A549 (cell line): ENCODE measurements around the gene COL15A1. TPM values are rescaled to one million over a fixed set of nuclear protein-coding genes. Genes with fewer than 3 reads are reported as not detected.

Source experiments
- ATAC-seq, 2 experiments: fragments of 200-7000 bp in 1 of 2; fragments of >200 bp in 1 of 2; cut with Nextera tagmentation in 1 of 2; cut with Tn5 transposase in 1 of 2; 3 replicates each; pipeline versions ENCODE4 v1.8.0 to v1.9.1; 2018 to 2020; ENCODE audit warnings: mild to moderate bottlenecking in 1 of 2, moderate library complexity in 1 of 2
- CTCF ChIA-PET: fragments of 300-600 bp; sonication (Branson Sonifier 250); formaldehyde crosslinking; extraction: SDS; loops from one replicate; lab custom pipeline; 2021; ENCODE audit warnings: antibody characterized with exemption, inconsistent platforms; lab: Yijun Ruan, JAX
- POLR2A ChIA-PET: fragments of 350-600 bp; formaldehyde crosslinking; extraction: SDS; loops from one replicate; lab custom pipeline; 2021; ENCODE audit warnings: antibody characterized with exemption, inconsistent platforms; lab: Yijun Ruan, JAX
- DNase-seq, 2 experiments: peaks; one replicate each; pipeline versions ENCODE4 v3.0.0 to v3.0.0-alpha.2; 2011 to 2016; ENCODE audit warnings: low read depth in 1 of 2, low spot score in 1 of 2
- FAIRE-seq: peaks from 2 replicates; lab custom pipeline; 2011; peaks lifted over from hg19 to GRCh38; lab: Jason Lieb, UNC
- H3K27ac ChIP-seq, 2 experiments: fragments of >200 bp; sonication (Bioruptor Twin); formaldehyde crosslinking; 3 replicates each; pipeline ENCODE4 v1.5.1; 2016 to 2017
- H3K4me1 ChIP-seq: fragments of >200 bp; sonication (Bioruptor Twin); formaldehyde crosslinking; 3 replicates; pipeline ENCODE4 v1.6.1; 2016
- H3K4me2 ChIP-seq: fragments of >200 bp; sonication (Bioruptor Twin); formaldehyde crosslinking; 3 replicates; pipeline ENCODE4 v1.6.1; 2016
- H3K4me3 ChIP-seq: fragments of >200 bp; sonication (Bioruptor Twin); formaldehyde crosslinking; 3 replicates; pipeline ENCODE4 v1.5.1; 2016
- H3K9me3 ChIP-seq: fragments of >200 bp; sonication (Bioruptor Twin); formaldehyde crosslinking; 3 replicates; pipeline ENCODE4 v1.6.1; 2016
- CHD2 ChIP-seq: fragments of 150-350 bp; IDR thresholded peaks from 2 replicates; pipeline ENCODE4 v1.6.1; 2014; ENCODE audit warnings: low read length; ENCODE audit not compliant: partially characterized antibody
- CHD4 ChIP-seq: fragments of 200-600 bp; sonication (generic); IDR thresholded peaks from 2 replicates; pipeline ENCODE4 v1.6.1; 2016; ENCODE audit warnings: antibody characterized with exemption, mild to moderate bottlenecking, borderline replicate concordance
- EHF ChIP-seq: fragments of 250-450 bp; sonication (Bioruptor Pico); IDR thresholded peaks from 2 replicates; pipeline ENCODE4 v1.5.0; 2020; ENCODE audit warnings: mild to moderate bottlenecking
- EHMT2 ChIP-seq: fragments of 200-600 bp; sonication (generic); IDR thresholded peaks from 2 replicates; pipeline ENCODE4 v1.6.1; 2016; ENCODE audit warnings: antibody characterized with exemption, low read depth, mild to moderate bottlenecking, moderate library complexity
- ELK1 ChIP-seq: fragments of 150-350 bp; IDR thresholded peaks from 2 replicates; pipeline ENCODE4 v1.6.1; 2014; ENCODE audit warnings: low read depth, mild to moderate bottlenecking, low read length
- EP300 ChIP-seq, 2 experiments: fragments of >200 bp; sonication (Bioruptor Twin); formaldehyde crosslinking; IDR thresholded peaks; 2 replicates in 1 of 2; 3 replicates in 1 of 2; pipeline ENCODE4 v1.6.1; 2016 to 2017
- ESRRA ChIP-seq: fragments of 150-350 bp; IDR thresholded peaks from 2 replicates; pipeline ENCODE4 v1.6.1; 2014; ENCODE audit warnings: mild to moderate bottlenecking, low read length, borderline replicate concordance
- FOSB ChIP-seq: fragments of 250-450 bp; sonication (Bioruptor Pico); IDR thresholded peaks from 2 replicates; pipeline ENCODE4 v1.5.0; 2020; ENCODE audit warnings: mild to moderate bottlenecking, moderate library complexity
- FOXS1 ChIP-seq: fragments of 250-450 bp; sonication (Bioruptor Pico); IDR thresholded peaks from 2 replicates; pipeline ENCODE4 v1.5.0; 2020; ENCODE audit warnings: mild to moderate bottlenecking, moderate library complexity
- GATA3 ChIP-seq: IDR thresholded peaks from 2 replicates; pipeline ENCODE4 v1.6.1; 2012; ENCODE audit warnings: borderline replicate concordance
- HDAC2 ChIP-seq: fragments of 200-600 bp; sonication (generic); IDR thresholded peaks from 2 replicates; pipeline ENCODE4 v1.6.1; 2016
- HEYL ChIP-seq: fragments of 250-450 bp; sonication (Bioruptor Pico); IDR thresholded peaks from 2 replicates; pipeline ENCODE4 v1.8.0; 2021; ENCODE audit warnings: mild to moderate bottlenecking, moderate library complexity
- HOXB13 ChIP-seq: fragments of 250-450 bp; sonication (Bioruptor Pico); IDR thresholded peaks from 2 replicates; pipeline ENCODE4 v1.5.0; 2020; ENCODE audit warnings: low read depth, mild to moderate bottlenecking, moderate library complexity
- KDM5A ChIP-seq: fragments of 200-600 bp; sonication (generic); IDR thresholded peaks from 2 replicates; pipeline ENCODE4 v1.6.1; 2016; ENCODE audit warnings: antibody characterized with exemption, mild to moderate bottlenecking
- MAZ ChIP-seq: fragments of 150-350 bp; IDR thresholded peaks from 2 replicates; pipeline ENCODE4 v1.6.1; 2014; ENCODE audit warnings: antibody characterized with exemption, low read depth, low read length, borderline replicate concordance
- NFE2L2 ChIP-seq: fragments of 150-350 bp; conservative IDR thresholded peaks from 2 replicates; pipeline ENCODE4 v1.6.1; 2014; ENCODE audit warnings: low read length
- NPAS2 ChIP-seq: fragments of 250-450 bp; sonication (Bioruptor Pico); IDR thresholded peaks from 2 replicates; pipeline ENCODE4 v1.8.0; 2022; ENCODE audit warnings: mild to moderate bottlenecking, moderate library complexity, borderline replicate concordance
- POLR2A ChIP-seq: IDR thresholded peaks from 2 replicates; pipeline ENCODE4 v1.6.1; 2012; ENCODE audit warnings: mild to moderate bottlenecking, low read length
- RCOR1 ChIP-seq: fragments of 150-350 bp; IDR thresholded peaks from 2 replicates; pipeline ENCODE4 v1.6.1; 2014; ENCODE audit warnings: antibody characterized with exemption, low read length, low read depth
- REST ChIP-seq: fragments of 200-600 bp; sonication (generic); IDR thresholded peaks from 2 replicates; pipeline ENCODE4 v1.6.1; 2016; ENCODE audit warnings: antibody characterized with exemption, mild to moderate bottlenecking, moderate library complexity
- SMC3 ChIP-seq: fragments of >200 bp; sonication (Bioruptor Twin); formaldehyde crosslinking; IDR thresholded peaks from 3 replicates; pipeline ENCODE4 v1.6.1; 2018; ENCODE audit warnings: inconsistent platforms
- SREBF2 ChIP-seq: fragments of 450-650 bp; IDR thresholded peaks from 2 replicates; pipeline ENCODE4 v1.6.1; 2014; ENCODE audit warnings: mild to moderate bottlenecking, moderate library complexity
- TFCP2L1 ChIP-seq: fragments of 250-450 bp; sonication (Bioruptor Pico); IDR thresholded peaks from 2 replicates; pipeline ENCODE4 v1.5.0; 2021; ENCODE audit warnings: mild to moderate bottlenecking
- TP53 ChIP-seq: fragments of 250-450 bp; sonication (Bioruptor Pico); IDR thresholded peaks from 2 replicates; pipeline ENCODE4 v1.5.0; 2021; ENCODE audit warnings: mild to moderate bottlenecking, moderate library complexity
- ZC3H11A ChIP-seq: fragments of 450-650 bp; IDR thresholded peaks from 2 replicates; pipeline ENCODE4 v1.6.1; 2014; ENCODE audit warnings: antibody characterized with exemption, mild to moderate bottlenecking
- ZFP36 ChIP-seq: fragments of 450-650 bp; IDR thresholded peaks from 2 replicates; pipeline ENCODE4 v1.6.1; 2014; ENCODE audit warnings: borderline replicate concordance; ENCODE audit not compliant: partially characterized antibody
- ZNF302 ChIP-seq: fragments of 250-450 bp; sonication (Bioruptor Pico); IDR thresholded peaks from 2 replicates; pipeline ENCODE4 v1.9.0; 2021; ENCODE audit warnings: inconsistent platforms, mild to moderate bottlenecking, moderate library complexity
- WGBS: methylation state at CpG from one replicate; pipeline ENCODE4 v1.1.6; 2017; ENCODE audit errors: missing lambda C conversion rate; 5-methylcytosine and 5-hydroxymethylcytosine counted together
- polyA plus RNA-seq, 4 experiments: library from polyadenylated mRNA; depleted of rRNA in 3 of 4; stranded (reverse); fragments of >200 nt; fragmentation: RNase III in 1 of 4; extraction: RNeasy Plus Mini Kit Qiagen cat#74134 plus additional on column Dnase treatment in 1 of 4; gene quantifications; 2 replicates in 3 of 4; 3 replicates in 1 of 4; pipeline ENCODE4 v1.2.3, GENCODE V29; 2011 to 2017
- TF ChIP-seq, protein P1 (sequence below): fragments of >200 bp; sonication (Bioruptor Twin); formaldehyde crosslinking; IDR thresholded peaks from 3 replicates; pipeline ENCODE4 v1.6.1; 2016
- TF ChIP-seq, protein P2 (sequence below): IDR thresholded peaks from 2 replicates; pipeline ENCODE4 v1.6.1; 2012; ENCODE audit warnings: low read depth, borderline replicate concordance

Gene COL15A1
- polyA plus RNA-seq, 2 of the 4 experiments (the other 2 are of a cell fraction) = 0.09 to 0.12 TPM

DNA sequence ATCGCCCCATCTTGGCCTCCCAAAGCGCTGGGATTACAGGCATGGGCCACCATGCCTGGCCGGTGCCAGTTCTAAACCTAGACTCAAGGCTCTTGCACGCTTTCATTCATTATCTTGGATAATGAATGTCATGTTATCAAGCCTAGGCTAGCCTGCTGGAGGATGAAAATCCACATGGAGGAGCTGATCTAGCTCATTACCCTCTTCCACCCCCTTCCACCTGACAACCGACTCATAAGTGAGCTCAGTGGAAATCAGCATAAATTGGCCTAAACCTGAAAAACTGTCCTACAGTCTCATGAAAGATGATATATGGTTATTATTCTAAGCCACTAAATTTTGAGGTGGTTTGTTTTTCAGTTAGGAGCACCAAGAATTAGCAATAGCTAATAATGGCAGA, 157.6 kb downstream of the COL15A1 start:
- ChIA-PET CTCF (interaction anchor here (1.1 to 1.6 kb wide), 3 partner anchors 9 to 103 kb away, joined by 3 to 8 read pairs (median 5); no protein-coding TSS in a partner anchor), POLR2A (no interaction called here)
- FAIRE-seq (no peak), ATAC-seq (no peak), DNase-seq (no peak)
- no peak overlapping the region for H3K4me3 ChIP-seq
- no peak overlapping the region for H3K4me2 ChIP-seq
- 0 out of 3 replicates have a peak, but pooled peaks cover 3% of the 10 kb centered on the region for H3K9me3 ChIP-seq
- peaks cover 28% of the 10 kb centered on the region for H3K4me1 ChIP-seq
- WGBS = 96% methylated on average over 5 of the region's 5 CpGs
- TF ChIP-seq ZC3H11A = no peak
- no peak for TF ChIP-seq TFCP2L1 (CRISPR knock-in tag)
- TF ChIP-seq ELK1 = no peak
- no peak for TF ChIP-seq ZNF302 (CRISPR knock-in tag)
- no peak for TF ChIP-seq SMC3
- TF ChIP-seq HOXB13 = no peak
- TF ChIP-seq CHD4 = no peak
- no peak for TF ChIP-seq POLR2A
- no peak for TF ChIP-seq MAZ
- TF ChIP-seq, protein P1, sequence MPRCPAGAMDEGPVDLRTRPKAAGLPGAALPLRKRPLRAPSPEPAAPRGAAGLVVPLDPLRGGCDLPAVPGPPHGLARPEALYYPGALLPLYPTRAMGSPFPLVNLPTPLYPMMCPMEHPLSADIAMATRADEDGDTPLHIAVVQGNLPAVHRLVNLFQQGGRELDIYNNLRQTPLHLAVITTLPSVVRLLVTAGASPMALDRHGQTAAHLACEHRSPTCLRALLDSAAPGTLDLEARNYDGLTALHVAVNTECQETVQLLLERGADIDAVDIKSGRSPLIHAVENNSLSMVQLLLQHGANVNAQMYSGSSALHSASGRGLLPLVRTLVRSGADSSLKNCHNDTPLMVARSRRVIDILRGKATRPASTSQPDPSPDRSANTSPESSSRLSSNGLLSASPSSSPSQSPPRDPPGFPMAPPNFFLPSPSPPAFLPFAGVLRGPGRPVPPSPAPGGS = no peak
- no peak for TF ChIP-seq EHMT2
- no peak for TF ChIP-seq SREBF2
- no peak for TF ChIP-seq REST
- no peak for TF ChIP-seq ESRRA
- TF ChIP-seq NFE2L2 = no peak
- no peak for TF ChIP-seq FOXS1
- no peak for TF ChIP-seq RCOR1
- TF ChIP-seq EHF (CRISPR knock-in tag) = no peak
- TF ChIP-seq, protein P2, sequence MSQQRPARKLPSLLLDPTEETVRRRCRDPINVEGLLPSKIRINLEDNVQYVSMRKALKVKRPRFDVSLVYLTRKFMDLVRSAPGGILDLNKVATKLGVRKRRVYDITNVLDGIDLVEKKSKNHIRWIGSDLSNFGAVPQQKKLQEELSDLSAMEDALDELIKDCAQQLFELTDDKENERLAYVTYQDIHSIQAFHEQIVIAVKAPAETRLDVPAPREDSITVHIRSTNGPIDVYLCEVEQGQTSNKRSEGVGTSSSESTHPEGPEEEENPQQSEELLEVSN = no peak
- TF ChIP-seq HDAC2 = no peak
- H3K27ac ChIP-seq = peak overlapping the region in 1 of 2 experiments; percentile 46; a peak in 1 of 6 replicates

- no peak for FAIRE-seq
- 96% methylated on average over 2 of the region's 2 CpGs for WGBS
- TF ChIP-seq, protein P2 = no peak
- TF ChIP-seq ESRRA (no peak), GATA3 (no peak), HEYL (CRISPR knock-in tag) (no peak), EP300 (IDR thresholded peaks at IDR 0.05) (no peak), SMC3 (no peak), NPAS2 (no peak), CHD2 (no peak), KDM5A (no peak), FOSB (CRISPR knock-in tag) (no peak), TP53 (no peak), CHD4 (no peak), FOXS1 (no peak), ZFP36 (no peak)
- 0 out of 3 replicates have a peak, but pooled peaks cover 3% of the 10 kb centered on the region for H3K9me3 ChIP-seq
- H3K4me2 ChIP-seq = peak overlapping the region; percentile 96; the same call in 1 of the 3 replicates
- POLR2A ChIA-PET = no interaction called here
- H3K4me3 ChIP-seq = no peak overlapping the region
- no peak for ATAC-seq
- peak overlapping the region; percentile 74 to 91; a peak in 3 of 6 replicates for H3K27ac ChIP-seq
- no peak for DNase-seq
- CTCF ChIA-PET = interaction anchor here (1.1 to 1.6 kb wide), 3 partner anchors 9 to 103 kb away, joined by 3 to 8 read pairs (median 5); no protein-coding TSS in a partner anchor
- peaks cover 32% of the 10 kb centered on the region for H3K4me1 ChIP-seq
Observed at GRCh38 chr9:99101812-99102211, 158.1 kb downstream of the COL15A1 start.
